ENCODE measurements around the gene AXDND1.
A peak's percentile ranks its signal among the peaks of the same experiment; 100 is the strongest.
"Not testable (repeated sequence)": the region's sequence is repeated elsewhere in the genome, so short reads cannot be mapped to it uniquely, and the experiment has no call there.

Gene AXDND1

DNA sequence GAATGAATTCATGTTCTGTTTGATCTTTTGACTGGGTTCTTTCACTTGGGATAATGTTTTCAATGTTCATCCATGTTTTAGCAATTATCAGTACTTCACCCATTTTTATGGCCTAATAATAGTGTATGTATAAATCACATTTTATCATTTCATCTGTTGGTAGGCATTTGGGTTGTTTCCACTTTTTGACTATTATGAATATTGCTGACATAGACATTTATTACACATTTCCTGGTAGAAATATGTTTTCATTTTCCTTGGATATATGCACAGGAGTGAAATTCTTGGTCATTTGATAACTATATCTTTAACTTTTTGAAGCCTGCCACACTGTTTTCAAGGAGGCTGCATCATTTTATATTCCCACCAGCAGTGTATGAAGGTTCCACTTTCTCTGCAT, 79.8 kb downstream of the AXDND1 start:
- no peak overlapping the region for H3K4me3 ChIP-seq (ENCODE audit: low read length)
- no peak overlapping the region for H3K18ac ChIP-seq (ENCODE audit: low read length)
- no peak for DNase-seq
- H4K8ac ChIP-seq (ENCODE audit: low read depth, low read length): no peak overlapping the region
- no peak overlapping the region for H3K4ac ChIP-seq (ENCODE audit: low read depth, low read length)
- no peak overlapping the region for H3K56ac ChIP-seq (ENCODE audit: low read length)
- no peak overlapping the region for H3K27ac ChIP-seq (ENCODE audit: low read depth, low read length)
- no peaks in the 10 kb centered on the region for H3K79me1 ChIP-seq (ENCODE audit: low read length)
- no peak overlapping the region for H2BK5ac ChIP-seq (ENCODE audit: low read length)
- no peak overlapping the region for H3K23ac ChIP-seq (ENCODE audit: low read length)
- no peaks in the 10 kb centered on the region for H3K36me3 ChIP-seq (ENCODE audit: control insufficient read depth, insufficient read depth, low read length)
- H2BK15ac ChIP-seq (replicated peaks; ENCODE audit: low read depth): no peak overlapping the region
- no peak overlapping the region for H3K4me2 ChIP-seq (ENCODE audit: low read length)
- no peaks in the 10 kb centered on the region for H3K79me2 ChIP-seq (ENCODE audit: control insufficient read depth, insufficient read depth, low read length)
- H2BK120ac ChIP-seq (ENCODE audit: low read depth, low read length): no peak overlapping the region
- no peaks in the 10 kb centered on the region for H3K4me1 ChIP-seq (ENCODE audit: control insufficient read depth, low read depth, low read length)
- H3K27me3 ChIP-seq (ENCODE audit: insufficient read depth, low read length, poor library complexity): no peaks in the 10 kb centered on the region
- H4K5ac ChIP-seq (ENCODE audit: low read length): no peak overlapping the region
- H2AK5ac ChIP-seq (ENCODE audit: low read length): no peak overlapping the region
- no peak overlapping the region for H3K9ac ChIP-seq (ENCODE audit: low read length)

DNA sequence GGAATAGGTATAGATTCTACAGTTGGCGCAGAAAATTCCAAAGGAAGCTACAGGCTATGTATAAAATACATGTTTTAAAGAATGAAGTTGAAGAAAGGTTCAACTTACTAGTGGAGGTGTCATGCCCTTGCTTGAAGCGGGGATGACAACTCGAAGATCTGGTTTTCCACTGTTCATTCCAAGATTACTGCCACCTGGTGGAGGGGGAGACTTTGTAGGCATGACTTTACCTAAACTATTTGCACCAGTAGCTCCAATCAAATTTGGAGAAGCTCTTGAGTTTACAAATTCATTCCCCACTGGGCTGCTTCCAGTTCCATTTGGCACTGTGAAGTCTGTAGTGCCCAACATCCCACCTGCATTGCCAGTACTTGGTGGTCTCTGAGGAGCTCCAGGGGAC, 81.7 kb downstream of the AXDND1 start:
- Histone ChIP-seq H3K4me2 (ENCODE audit: low read length) (no peak overlapping the region), H3K4me3 (ENCODE audit: low read length) (no peak overlapping the region), H2BK15ac (replicated peaks; ENCODE audit: low read depth) (no peak overlapping the region), H3K56ac (ENCODE audit: low read length) (no peak overlapping the region), H3K79me1 (ENCODE audit: low read length) (no peaks in the 10 kb centered on the region), H4K8ac (ENCODE audit: low read depth, low read length) (no peak overlapping the region), H3K79me2 (ENCODE audit: control insufficient read depth, insufficient read depth, low read length) (no peaks in the 10 kb centered on the region), H2BK5ac (ENCODE audit: low read length) (no peak overlapping the region), H2AK5ac (ENCODE audit: low read length) (no peak overlapping the region), H3K4me1 (ENCODE audit: control insufficient read depth, low read depth, low read length) (no peaks in the 10 kb centered on the region), H2BK120ac (ENCODE audit: low read depth, low read length) (no peak overlapping the region), H3K27ac (ENCODE audit: low read depth, low read length) (no peak overlapping the region), H4K5ac (ENCODE audit: low read length) (no peak overlapping the region), H3K23ac (ENCODE audit: low read length) (no peak overlapping the region), H3K4ac (ENCODE audit: low read depth, low read length) (no peak overlapping the region), H3K18ac (ENCODE audit: low read length) (no peak overlapping the region), H3K27me3 (ENCODE audit: insufficient read depth, low read length, poor library complexity) (no peaks in the 10 kb centered on the region), H3K36me3 (ENCODE audit: control insufficient read depth, insufficient read depth, low read length) (no peaks in the 10 kb centered on the region), H3K9ac (ENCODE audit: low read length) (no peak overlapping the region)
- no CpG with 5 or more reads among the region's 3 CpGs for WGBS (ENCODE audit: extremely low coverage, insufficient coverage, low lambda C conversion rate)
- DNase-seq: peak; percentile 75

DNA sequence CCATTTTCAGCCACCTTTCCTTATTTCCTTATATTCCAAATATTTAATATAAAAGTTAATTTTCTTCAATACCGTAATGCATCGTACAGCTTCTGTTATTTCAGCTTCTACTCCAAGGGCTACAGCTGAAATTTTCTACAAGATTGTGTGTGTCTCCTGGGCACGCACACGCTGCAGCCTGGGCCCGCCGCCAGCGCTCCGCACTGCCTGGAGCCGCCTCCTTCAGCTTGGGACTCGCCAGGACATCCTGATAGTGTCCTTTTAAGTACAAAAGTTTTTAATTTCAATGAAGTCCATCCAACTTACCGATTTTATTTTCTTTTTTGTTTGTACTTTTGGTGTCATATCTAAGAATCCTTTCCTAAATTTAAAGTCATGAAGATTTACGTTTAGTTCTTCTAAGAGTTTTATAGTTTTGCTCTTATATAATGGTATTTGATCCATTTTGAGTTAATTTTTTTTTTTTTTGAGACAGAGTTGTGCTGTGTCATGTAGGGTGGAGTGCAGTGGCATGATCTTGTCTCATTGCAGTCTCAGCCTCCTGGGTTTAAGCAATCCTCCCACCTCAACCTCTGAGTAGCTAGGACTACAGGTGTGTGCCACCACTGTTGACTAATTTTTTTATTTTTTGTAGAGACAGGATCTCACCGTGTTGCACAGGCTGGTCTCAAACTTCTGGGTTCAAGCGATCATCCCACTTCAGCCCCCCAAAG, 82.8 kb downstream of the AXDND1 start:
- no peak for DNase-seq
- Histone ChIP-seq H3K18ac (ENCODE audit: low read length) (no peak overlapping the region), H2BK120ac (ENCODE audit: low read depth, low read length) (no peak overlapping the region), H2AK5ac (ENCODE audit: low read length) (no peak overlapping the region), H3K56ac (ENCODE audit: low read length) (no peak overlapping the region), H3K36me3 (ENCODE audit: control insufficient read depth, insufficient read depth, low read length) (no peaks in the 10 kb centered on the region), H3K4me2 (ENCODE audit: low read length) (no peak overlapping the region), H3K23ac (ENCODE audit: low read length) (no peak overlapping the region), H2BK15ac (replicated peaks; ENCODE audit: low read depth) (no peak overlapping the region), H2BK5ac (ENCODE audit: low read length) (no peak overlapping the region), H3K79me2 (ENCODE audit: control insufficient read depth, insufficient read depth, low read length) (no peaks in the 10 kb centered on the region), H3K27me3 (ENCODE audit: insufficient read depth, low read length, poor library complexity) (no peaks in the 10 kb centered on the region), H3K4me1 (ENCODE audit: control insufficient read depth, low read depth, low read length) (no peaks in the 10 kb centered on the region), H3K4me3 (ENCODE audit: low read length) (no peak overlapping the region), H4K8ac (ENCODE audit: low read depth, low read length) (no peak overlapping the region), H3K79me1 (ENCODE audit: low read length) (no peaks in the 10 kb centered on the region), H3K9ac (ENCODE audit: low read length) (no peak overlapping the region), H3K27ac (ENCODE audit: low read depth, low read length) (no peak overlapping the region), H3K4ac (ENCODE audit: low read depth, low read length) (peak overlapping the region; percentile 52), H4K5ac (ENCODE audit: low read length) (no peak overlapping the region)
- WGBS (ENCODE audit: extremely low coverage, insufficient coverage, low lambda C conversion rate): 100% methylated on average over 2 of the region's 14 CpGs

DNA sequence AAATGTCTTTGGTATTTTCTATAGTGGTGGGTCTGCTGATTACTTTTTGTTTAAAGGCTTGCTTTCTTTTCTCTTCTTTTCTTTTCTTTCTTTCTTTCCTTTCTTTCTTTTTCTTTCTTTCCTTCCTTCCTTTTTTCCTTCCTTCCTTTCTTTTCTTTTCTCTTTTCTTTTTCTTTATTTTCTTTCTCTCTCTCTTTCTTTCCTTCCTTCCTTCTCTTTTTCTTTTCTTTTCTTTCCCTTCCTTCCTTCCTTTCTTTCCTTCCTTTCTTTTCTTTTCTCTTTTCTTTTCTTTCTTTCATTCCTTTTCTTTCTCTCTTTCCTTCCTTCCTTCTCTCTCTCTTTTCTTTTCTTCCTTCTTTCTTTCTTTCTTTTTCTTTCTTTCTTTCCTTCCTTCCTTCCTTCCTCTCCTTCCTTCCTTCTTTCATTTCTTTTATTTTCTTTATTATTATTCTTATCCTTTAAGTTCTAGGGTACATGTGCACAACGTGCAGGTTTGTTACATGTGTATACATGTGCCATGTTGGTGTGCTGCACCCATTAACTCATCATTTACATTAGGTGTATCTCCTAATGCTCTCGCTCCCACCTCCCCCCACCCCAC, 93.9 kb downstream of the AXDND1 start:
- H3K27ac ChIP-seq (ENCODE audit: low read depth, low read length); H3K23ac ChIP-seq (ENCODE audit: low read length); H3K36me3 ChIP-seq (ENCODE audit: control insufficient read depth, insufficient read depth, low read length); H2BK15ac ChIP-seq (replicated peaks; ENCODE audit: low read depth); H2BK120ac ChIP-seq (ENCODE audit: low read depth, low read length); H3K18ac ChIP-seq (ENCODE audit: low read length); DNase-seq; H3K56ac ChIP-seq (ENCODE audit: low read length); H3K4me2 ChIP-seq (ENCODE audit: low read length); H4K5ac ChIP-seq (ENCODE audit: low read length); H3K9ac ChIP-seq (ENCODE audit: low read length); H3K27me3 ChIP-seq (ENCODE audit: insufficient read depth, low read length, poor library complexity); H2AK5ac ChIP-seq (ENCODE audit: low read length); H3K4me3 ChIP-seq (ENCODE audit: low read length); H3K79me2 ChIP-seq (ENCODE audit: control insufficient read depth, insufficient read depth, low read length); H3K4ac ChIP-seq (ENCODE audit: low read depth, low read length); H4K8ac ChIP-seq (ENCODE audit: low read depth, low read length); H3K4me1 ChIP-seq (ENCODE audit: control insufficient read depth, low read depth, low read length); H2BK5ac ChIP-seq (ENCODE audit: low read length); H3K79me1 ChIP-seq (ENCODE audit: low read length): not testable (repeated sequence)
- WGBS (ENCODE audit: extremely low coverage, insufficient coverage, low lambda C conversion rate): no CpG with 5 or more reads among the region's 2 CpGs

DNA sequence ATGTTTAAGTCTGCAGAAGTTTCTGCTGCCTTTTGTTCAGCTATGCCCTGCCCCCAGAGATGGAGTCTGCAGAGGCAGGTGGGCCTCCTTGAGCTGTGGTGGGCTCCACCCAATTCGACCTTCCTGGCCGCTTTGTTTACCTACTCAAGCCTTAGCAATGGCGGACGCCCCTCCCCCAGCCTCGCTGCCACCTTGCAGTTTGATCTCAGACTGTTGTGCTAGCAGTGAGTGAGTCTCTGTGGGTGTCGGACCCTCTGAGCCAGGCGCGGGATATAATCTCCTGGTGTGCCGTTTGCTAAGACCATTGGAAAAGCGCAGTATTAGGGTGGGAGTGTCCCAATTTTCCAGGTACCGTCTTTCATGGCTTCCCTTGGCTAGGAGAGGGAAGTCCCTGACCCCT, 99.9 kb downstream of the AXDND1 start:
- WGBS (ENCODE audit: extremely low coverage, insufficient coverage, low lambda C conversion rate): no CpG with 5 or more reads among the region's 11 CpGs
- H3K79me2 ChIP-seq (ENCODE audit: control insufficient read depth, insufficient read depth, low read length): not testable (repeated sequence)

DNA sequence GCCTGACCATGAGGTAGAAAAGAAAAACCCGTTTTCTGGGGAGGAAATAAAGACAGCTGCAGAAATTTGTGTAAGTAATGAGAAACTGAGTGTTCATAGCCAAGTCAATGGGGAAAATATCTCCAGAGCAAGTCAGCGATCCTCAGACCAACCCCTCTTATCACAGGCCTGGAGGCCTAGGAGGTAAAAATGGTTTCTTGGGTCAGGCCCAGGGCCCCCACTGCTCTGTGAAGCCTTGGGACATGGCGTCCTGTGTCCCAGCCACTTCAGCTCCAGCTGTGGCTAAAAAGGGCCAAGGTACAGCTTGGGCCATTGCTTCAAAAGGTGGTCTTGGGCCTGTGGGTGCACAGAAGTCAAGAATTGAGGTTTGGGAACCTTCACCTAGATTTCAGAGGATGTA, 108.9 kb downstream of the AXDND1 start:
- no peak for DNase-seq
- Histone ChIP-seq H3K79me2 (ENCODE audit: control insufficient read depth, insufficient read depth, low read length) (no peaks in the 10 kb centered on the region), H3K27ac (ENCODE audit: low read depth, low read length) (no peak overlapping the region), H3K18ac (ENCODE audit: low read length) (no peak overlapping the region), H3K36me3 (ENCODE audit: control insufficient read depth, insufficient read depth, low read length) (no peaks in the 10 kb centered on the region), H3K4me2 (ENCODE audit: low read length) (no peak overlapping the region), H4K5ac (ENCODE audit: low read length) (no peak overlapping the region), H2AK5ac (ENCODE audit: low read length) (no peak overlapping the region), H4K8ac (ENCODE audit: low read depth, low read length) (no peak overlapping the region), H3K79me1 (ENCODE audit: low read length) (no peaks in the 10 kb centered on the region), H2BK120ac (ENCODE audit: low read depth, low read length) (no peak overlapping the region), H3K27me3 (ENCODE audit: insufficient read depth, low read length, poor library complexity) (no peaks in the 10 kb centered on the region), H3K56ac (ENCODE audit: low read length) (no peak overlapping the region), H2BK15ac (replicated peaks; ENCODE audit: low read depth) (no peak overlapping the region), H3K4me1 (ENCODE audit: control insufficient read depth, low read depth, low read length) (no peaks in the 10 kb centered on the region), H3K9ac (ENCODE audit: low read length) (no peak overlapping the region), H3K23ac (ENCODE audit: low read length) (no peak overlapping the region), H3K4ac (ENCODE audit: low read depth, low read length) (no peak overlapping the region), H3K4me3 (ENCODE audit: low read length) (no peak overlapping the region), H2BK5ac (ENCODE audit: low read length) (no peak overlapping the region)
- no CpG with 5 or more reads among the region's 3 CpGs for WGBS (ENCODE audit: extremely low coverage, insufficient coverage, low lambda C conversion rate)

More for the DNA sequence above, 99.9 kb downstream of the AXDND1 start:
- H2BK15ac ChIP-seq (replicated peaks; ENCODE audit: low read depth); H4K8ac ChIP-seq (ENCODE audit: low read depth, low read length); H3K4me3 ChIP-seq (ENCODE audit: low read length); H3K23ac ChIP-seq (ENCODE audit: low read length); H3K36me3 ChIP-seq (ENCODE audit: control insufficient read depth, insufficient read depth, low read length); H3K27me3 ChIP-seq (ENCODE audit: insufficient read depth, low read length, poor library complexity); H3K27ac ChIP-seq (ENCODE audit: low read depth, low read length); H2AK5ac ChIP-seq (ENCODE audit: low read length); H4K5ac ChIP-seq (ENCODE audit: low read length); H3K56ac ChIP-seq (ENCODE audit: low read length); H3K79me1 ChIP-seq (ENCODE audit: low read length); H3K9ac ChIP-seq (ENCODE audit: low read length); H3K18ac ChIP-seq (ENCODE audit: low read length); DNase-seq; H2BK120ac ChIP-seq (ENCODE audit: low read depth, low read length); H3K4me1 ChIP-seq (ENCODE audit: control insufficient read depth, low read depth, low read length); H2BK5ac ChIP-seq (ENCODE audit: low read length); H3K4me2 ChIP-seq (ENCODE audit: low read length); H3K4ac ChIP-seq (ENCODE audit: low read depth, low read length): not testable (repeated sequence)

Measured in mesendoderm (in vitro differentiated cells).